Retina (tissue), 1 donor: ENCODE results near the gene LASP1NB.
A peak's percentile ranks its signal among the peaks of the same experiment; 100 is the strongest.
"Not testable (repeated sequence)": the region's sequence is repeated elsewhere in the genome, so short reads cannot be mapped to it uniquely, and the experiment has no call there.

Experiments
- DNase-seq: peaks from one replicate; pipeline ENCODE4 v3.0.0-alpha.2; 2016

LASP1NB gene

GRCh38 chr17:38918129-38918913, 7.1 kb upstream of the LASP1NB start:
- DNase-seq = peak; percentile 47

GRCh38 chr17:38918916-38919315, 6.5 kb upstream of the LASP1NB start:
- DNase-seq = no peak

GRCh38 chr17:38919316-38920078, 5.9 kb upstream of the LASP1NB start:
- no peak for DNase-seq

GRCh38 chr17:38920374-38921291, 4.8 kb upstream of the LASP1NB start:
- no peak for DNase-seq

GRCh38 chr17:38921756-38922411, 3.5 kb upstream of the LASP1NB start:
- no peak for DNase-seq

GRCh38 chr17:38922538-38923297, 2.7 kb upstream of the LASP1NB start:
- peak; percentile 34 for DNase-seq

- no peak for DNase-seq
These were observed 1.1 kb downstream of the LASP1NB start for GRCh38 chr17:38926293-38927070.

GRCh38 chr17:38930782-38931181, 5.4 kb downstream of the LASP1NB start:
- not testable (repeated sequence) for DNase-seq

- not testable (repeated sequence) for DNase-seq
These were observed 8.5 kb downstream of the LASP1NB start for GRCh38 chr17:38933962-38934361.

GRCh38 chr17:38939987-38940386, 14.6 kb downstream of the LASP1NB start:
- DNase-seq = no peak

GRCh38 chr17:38940404-38940803, 15.0 kb downstream of the LASP1NB start:
- DNase-seq = no peak

GRCh38 chr17:38942696-38943334, 17.4 kb downstream of the LASP1NB start:
- DNase-seq = no peak

GRCh38 chr17:38943607-38944006, 18.2 kb downstream of the LASP1NB start:
- DNase-seq = no peak

GRCh38 chr17:38947189-38947588, 21.8 kb downstream of the LASP1NB start:
- DNase-seq = no peak

GRCh38 chr17:38953800-38954199, 28.4 kb downstream of the LASP1NB start:
- not testable (repeated sequence) for DNase-seq

GRCh38 chr17:38958326-38958725, 32.9 kb downstream of the LASP1NB start:
- no peak for DNase-seq

GRCh38 chr17:38958756-38959155, 33.3 kb downstream of the LASP1NB start:
- DNase-seq = no peak

GRCh38 chr17:38959508-38959907, 34.1 kb downstream of the LASP1NB start:
- DNase-seq = no peak

GRCh38 chr17:38960402-38960801, 35.0 kb downstream of the LASP1NB start:
- DNase-seq = no peak

- DNase-seq = no peak
These were observed 36.0 kb downstream of the LASP1NB start for GRCh38 chr17:38961413-38961812.
